IMR-90 (cell line): ENCODE results near the gene TSC22D3. TPM values are rescaled to one million over a fixed set of nuclear protein-coding genes. Genes with fewer than 3 reads are reported as not detected.

Source experiments
- ATAC-seq: fragments of 200-7000 bp; cut with Tn5 transposase; 2 replicates; pipeline ENCODE4 v1.9.1; 2020; ENCODE audit warnings: low read depth, mild to moderate bottlenecking, moderate library complexity
- BruUV-seq: library from RNA; stranded (reverse); fragments of 400-500 nt; replicated peaks from 2 replicates; lab custom pipeline; 2021; lab: Mats Ljungman, UMichigan
- CTCF ChIA-PET: fragments of 300-600 bp; formaldehyde crosslinking; extraction: SDS; loops from one replicate; lab custom pipeline; 2021; ENCODE audit warnings: antibody characterized with exemption; lab: Yijun Ruan, JAX
- POLR2A ChIA-PET: fragments of 300-600 bp; sonication (Branson Sonifier 250); formaldehyde crosslinking; loops from one replicate; lab custom pipeline; 2022; ENCODE audit warnings: antibody characterized with exemption; ENCODE audit not compliant: unreplicated experiment; lab: Charles Lee
- DNase-seq: peaks from one replicate; pipeline ENCODE4 v3.0.0; 2013
- H2AFZ ChIP-seq: replicated peaks from 2 replicates; pipeline ENCODE3; 2013; ENCODE audit warnings: low read length, mild to moderate bottlenecking; ENCODE audit not compliant: poor library complexity
- H2AK5ac ChIP-seq: 2 replicates; pipeline ENCODE4 v1.6.1; 2013; ENCODE audit warnings: low read depth, low read length, inconsistent platforms
- H2AK9ac ChIP-seq: replicated peaks from 2 replicates; pipeline ENCODE3; 2013; ENCODE audit warnings: mild to moderate bottlenecking, low read depth, low read length, moderate library complexity; ENCODE audit not compliant: poor library complexity
- H2BK120ac ChIP-seq: 2 replicates; pipeline ENCODE4 v1.6.1; 2013; ENCODE audit warnings: low read depth, low read length, inconsistent platforms
- H2BK15ac ChIP-seq: 3 replicates; pipeline ENCODE4 v1.6.1; 2013; ENCODE audit warnings: low read depth, low read length, inconsistent platforms
- H2BK20ac ChIP-seq: 2 replicates; pipeline ENCODE4 v1.6.1; 2013; ENCODE audit warnings: low read depth, mild to moderate bottlenecking, inconsistent platforms, low read length, moderate library complexity
- H2BK5ac ChIP-seq: 2 replicates; pipeline ENCODE4 v1.6.1; 2013; ENCODE audit warnings: mild to moderate bottlenecking, low read depth, low read length, inconsistent platforms; ENCODE audit not compliant: poor library complexity, severe bottlenecking
- H3K14ac ChIP-seq: replicated peaks from 2 replicates; pipeline ENCODE4 v1.6.1; 2013; ENCODE audit warnings: low read depth, low read length, inconsistent platforms
- H3K18ac ChIP-seq: 2 replicates; pipeline ENCODE4 v1.6.1; 2013; ENCODE audit warnings: low read depth, low read length, control low read depth
- H3K23ac ChIP-seq: 2 replicates; pipeline ENCODE4 v1.6.1; 2013; ENCODE audit warnings: low read depth, low read length, inconsistent platforms
- H3K27ac ChIP-seq: 2 replicates; pipeline ENCODE4 v1.5.1; 2013; ENCODE audit warnings: mild to moderate bottlenecking, control low read depth, low read length; ENCODE audit not compliant: insufficient read depth
- H3K27me3 ChIP-seq: 2 replicates; pipeline ENCODE4 v1.6.1; 2013; ENCODE audit warnings: low read length; ENCODE audit not compliant: control insufficient read depth, insufficient read depth
- H3K36me3 ChIP-seq: 2 replicates; pipeline ENCODE4 v1.6.1; 2013; ENCODE audit warnings: low read length, mixed read lengths; ENCODE audit not compliant: control insufficient read depth, insufficient read depth
- H3K4ac ChIP-seq: 2 replicates; pipeline ENCODE4 v1.6.1; 2013; ENCODE audit warnings: low read depth, low read length, inconsistent platforms
- H3K4me1 ChIP-seq: 2 replicates; pipeline ENCODE4 v1.6.1; 2013; ENCODE audit warnings: low read length, mixed read lengths; ENCODE audit not compliant: control insufficient read depth, insufficient read depth
- H3K4me2 ChIP-seq: 2 replicates; pipeline ENCODE4 v1.6.1; 2013; ENCODE audit warnings: low read depth, mild to moderate bottlenecking, control low read depth, low read length, moderate library complexity
- H3K4me3 ChIP-seq: 2 replicates; pipeline ENCODE4 v1.5.1; 2013; ENCODE audit warnings: low read depth, mild to moderate bottlenecking, control low read depth, low read length, moderate library complexity; ENCODE audit not compliant: insufficient read depth
- H3K56ac ChIP-seq: 2 replicates; pipeline ENCODE4 v1.6.1; 2013; ENCODE audit warnings: low read length, inconsistent platforms; ENCODE audit not compliant: insufficient read depth; ENCODE audit errors: extremely low read depth
- H3K79me1 ChIP-seq, 2 experiments: 2 replicates each; pipeline ENCODE4 v1.6.1; 2013; ENCODE audit warnings: low read length in 2 of 2, inconsistent platforms in 1 of 2, low read depth in 1 of 2
- H3K9ac ChIP-seq: 2 replicates; pipeline ENCODE4 v1.6.1; 2013; ENCODE audit warnings: low read depth, low read length, control low read depth
- H3K9me1 ChIP-seq: 2 replicates; pipeline ENCODE4 v1.6.1; 2013; ENCODE audit warnings: low read length, inconsistent platforms; ENCODE audit not compliant: insufficient read depth
- H3K9me3 ChIP-seq: 2 replicates; pipeline ENCODE4 v1.6.1; 2013; ENCODE audit warnings: low read length; ENCODE audit not compliant: control insufficient read depth, insufficient read depth
- H4K20me1 ChIP-seq: 2 replicates; pipeline ENCODE4 v1.6.1; 2013; ENCODE audit warnings: low read length, inconsistent platforms; ENCODE audit not compliant: insufficient read depth
- H4K5ac ChIP-seq: 2 replicates; pipeline ENCODE4 v1.6.1; 2013; ENCODE audit warnings: mild to moderate bottlenecking, low read depth, low read length, control low read depth
- H4K8ac ChIP-seq, 2 experiments: 2 replicates each; pipeline ENCODE4 v1.6.1; 2013; ENCODE audit warnings: low read depth in 2 of 2, low read length in 2 of 2, control low read depth in 1 of 2, inconsistent platforms in 1 of 2
- H4K91ac ChIP-seq: 2 replicates; pipeline ENCODE4 v1.6.1; 2013; ENCODE audit warnings: low read depth, low read length, inconsistent platforms; ENCODE audit not compliant: insufficient read depth
- BHLHE40 ChIP-seq: fragments of 150-350 bp; IDR thresholded peaks from 2 replicates; pipeline ENCODE4 v1.6.1; 2016; ENCODE audit warnings: mild to moderate bottlenecking, low read depth, low read length
- FOS ChIP-seq: fragments of 150-350 bp; IDR thresholded peaks from 2 replicates; pipeline ENCODE4 v1.6.1; 2016; ENCODE audit warnings: low read depth, low read length
- NFE2L2 ChIP-seq: fragments of 150-350 bp; IDR thresholded peaks from 2 replicates; pipeline ENCODE4 v1.6.1; 2016; ENCODE audit warnings: low read depth, mild to moderate bottlenecking, low read length
- POLR2A ChIP-seq: IDR thresholded peaks from 2 replicates; pipeline ENCODE4 v1.6.1; 2012; ENCODE audit warnings: mild to moderate bottlenecking, low read depth, low read length
- SMC3 ChIP-seq: fragments of 150-350 bp; IDR thresholded peaks from 2 replicates; pipeline ENCODE4 v1.6.1; 2016; ENCODE audit warnings: low read depth, mild to moderate bottlenecking, antibody characterized with exemption, low read length, moderate library complexity
- WGBS, 2 experiments: methylation state at CpG; one replicate each; pipeline versions ENCODE4 v1.1.5 to v1.1.7; 2013; ENCODE audit warnings: missing lambda C conversion rate in 2 of 2; ENCODE audit not compliant: insufficient read length in 1 of 2; ENCODE audit errors: extremely low coverage in 2 of 2; 5-methylcytosine and 5-hydroxymethylcytosine counted together
- dilution Hi-C: fragments of 300-500 bp; cut with HindIII; formaldehyde crosslinking; loops from one replicate; pipeline ENCODE4 v1.14.3; 2018; ENCODE audit warnings: low sequenced_read_pairs; ENCODE audit not compliant: unreplicated experiment
- in situ Hi-C: fragments of 300-500 bp; cut with MboI; formaldehyde crosslinking; loops from 3 replicates; pipeline ENCODE4 v1.14.3; 2019; ENCODE audit warnings: low sequenced_read_pairs, inconsistent platforms, mixed read lengths
- intact Hi-C: fragments of 100-400 bp; cut with micrococcal nuclease; formaldehyde crosslinking; loops from 2 replicates; pipeline ENCODE4 v1.10.0; 2022
- polyA plus RNA-seq, 3 experiments: library from polyadenylated mRNA; depleted of rRNA; stranded (reverse); fragments of >200 nt; gene quantifications; 2 replicates each; pipeline ENCODE4 v1.2.3, GENCODE V29; 2012; ENCODE audit warnings: low replicate concordance in 1 of 3
- total RNA-seq: library from RNA; depleted of rRNA; stranded (reverse); fragments of >200 nt; gene quantifications from 2 replicates; pipeline ENCODE4 v1.2.3, GENCODE V29; 2012
- TF ChIP-seq, protein P1 (sequence below): fragments of 150-350 bp; IDR thresholded peaks from 2 replicates; pipeline ENCODE4 v1.6.1; 2016; ENCODE audit warnings: low read depth, mild to moderate bottlenecking, low read length, moderate library complexity, borderline replicate concordance
- TF ChIP-seq, protein P2 (sequence below): conservative IDR thresholded peaks from 2 replicates; pipeline ENCODE4 v1.5.1; 2012; ENCODE audit warnings: mild to moderate bottlenecking, low read depth, low read length, improper control_type of control experiment

The TSC22D3 gene
- total and polyA plus RNA-seq, 2 of the 4 experiments (the other 2 are of a cell fraction), result 9.9 to 14.0 TPM

DNA sequence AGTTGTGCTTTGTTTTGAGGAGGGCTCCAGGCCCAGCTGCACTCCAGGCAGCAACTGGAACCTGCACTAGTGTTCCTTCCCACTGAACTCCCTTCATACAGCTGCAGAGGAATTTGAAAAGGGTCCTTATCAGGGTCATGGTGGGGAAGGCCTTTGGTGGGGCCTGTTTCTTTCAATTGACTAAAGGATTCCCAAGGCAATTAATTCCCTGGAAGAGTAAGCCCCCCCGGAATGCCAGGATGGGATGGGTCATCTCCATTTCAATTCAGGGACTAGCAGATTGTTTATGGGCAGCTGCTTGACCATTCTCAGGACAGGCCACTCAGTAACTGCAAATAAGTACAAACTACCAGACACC is 45.3 kb downstream of the TSC22D3 start:
- BruUV-seq, result no TSS peak
- intact Hi-C loops (no loop called here), in situ Hi-C loops (no loop called here), dilution Hi-C loops (no loop called here)
- H3K9me3 ChIP-seq, result no peaks in the 10 kb centered on the region
- no peak overlapping the region for H2BK20ac ChIP-seq
- H2BK15ac ChIP-seq, result no peak overlapping the region
- ChIA-PET POLR2A (no interaction called here), CTCF (no interaction called here)
- H4K20me1 ChIP-seq, result no peaks in the 10 kb centered on the region
- H4K91ac ChIP-seq, result no peak overlapping the region
- TF ChIP-seq SMC3 (no peak), BHLHE40 (no peak), NFE2L2 (no peak), FOS (no peak), POLR2A (no peak)
- TF ChIP-seq, protein P1, sequence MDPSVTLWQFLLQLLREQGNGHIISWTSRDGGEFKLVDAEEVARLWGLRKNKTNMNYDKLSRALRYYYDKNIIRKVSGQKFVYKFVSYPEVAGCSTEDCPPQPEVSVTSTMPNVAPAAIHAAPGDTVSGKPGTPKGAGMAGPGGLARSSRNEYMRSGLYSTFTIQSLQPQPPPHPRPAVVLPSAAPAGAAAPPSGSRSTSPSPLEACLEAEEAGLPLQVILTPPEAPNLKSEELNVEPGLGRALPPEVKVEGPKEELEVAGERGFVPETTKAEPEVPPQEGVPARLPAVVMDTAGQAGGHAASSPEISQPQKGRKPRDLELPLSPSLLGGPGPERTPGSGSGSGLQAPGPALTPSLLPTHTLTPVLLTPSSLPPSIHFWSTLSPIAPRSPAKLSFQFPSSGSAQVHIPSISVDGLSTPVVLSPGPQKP, result no peak
- TF ChIP-seq, protein P2, sequence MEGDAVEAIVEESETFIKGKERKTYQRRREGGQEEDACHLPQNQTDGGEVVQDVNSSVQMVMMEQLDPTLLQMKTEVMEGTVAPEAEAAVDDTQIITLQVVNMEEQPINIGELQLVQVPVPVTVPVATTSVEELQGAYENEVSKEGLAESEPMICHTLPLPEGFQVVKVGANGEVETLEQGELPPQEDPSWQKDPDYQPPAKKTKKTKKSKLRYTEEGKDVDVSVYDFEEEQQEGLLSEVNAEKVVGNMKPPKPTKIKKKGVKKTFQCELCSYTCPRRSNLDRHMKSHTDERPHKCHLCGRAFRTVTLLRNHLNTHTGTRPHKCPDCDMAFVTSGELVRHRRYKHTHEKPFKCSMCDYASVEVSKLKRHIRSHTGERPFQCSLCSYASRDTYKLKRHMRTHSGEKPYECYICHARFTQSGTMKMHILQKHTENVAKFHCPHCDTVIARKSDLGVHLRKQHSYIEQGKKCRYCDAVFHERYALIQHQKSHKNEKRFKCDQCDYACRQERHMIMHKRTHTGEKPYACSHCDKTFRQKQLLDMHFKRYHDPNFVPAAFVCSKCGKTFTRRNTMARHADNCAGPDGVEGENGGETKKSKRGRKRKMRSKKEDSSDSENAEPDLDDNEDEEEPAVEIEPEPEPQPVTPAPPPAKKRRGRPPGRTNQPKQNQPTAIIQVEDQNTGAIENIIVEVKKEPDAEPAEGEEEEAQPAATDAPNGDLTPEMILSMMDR, result no peak
- no peak overlapping the region for H3K4me2 ChIP-seq
- no peak overlapping the region for H2BK120ac ChIP-seq
- no peak overlapping the region for H3K27ac ChIP-seq
- H3K18ac ChIP-seq, result no peak overlapping the region
- no peak overlapping the region for H4K5ac ChIP-seq
- H2BK5ac ChIP-seq, result no peak overlapping the region
- no peak overlapping the region for H3K14ac ChIP-seq
- H2AK5ac ChIP-seq, result no peak overlapping the region
- H3K27me3 ChIP-seq, result peaks cover 5% of the 10 kb centered on the region
- H3K79me1 ChIP-seq, result no peaks in the 10 kb centered on the region
- no peak overlapping the region for H3K56ac ChIP-seq
- H3K23ac ChIP-seq, result no peak overlapping the region
- ATAC-seq (no peak), DNase-seq (no peak)
- H3K9me1 ChIP-seq, result no peaks in the 10 kb centered on the region
- no peak overlapping the region for H2AFZ ChIP-seq
- H3K9ac ChIP-seq, result no peak overlapping the region
- H4K8ac ChIP-seq, result no peak overlapping the region
- no CpG with 5 or more reads among the region's 1 CpG for WGBS, 2 experiments
- H3K4ac ChIP-seq, result no peak overlapping the region
- no peak overlapping the region for H2AK9ac ChIP-seq
- H3K36me3 ChIP-seq, result no peaks in the 10 kb centered on the region
- H3K4me1 ChIP-seq, result peaks cover 7% of the 10 kb centered on the region
- no peak overlapping the region for H3K4me3 ChIP-seq
